GM21423 (cell line): ENCODE measurements around the gene P3H4.

Experiments
- ATAC-seq: cut with Tn5 transposase; IDR thresholded peaks from one replicate; pipeline ENCODE4 v1.9.1; 2021; ENCODE audit warnings: mild to moderate bottlenecking, moderate library complexity; ENCODE audit not compliant: unreplicated experiment

The P3H4 gene

GRCh38 chr17:41822216-41823140, 10.7 kb upstream of the P3H4 start:
- ATAC-seq = no peak

- ATAC-seq = no peak
Observed at GRCh38 chr17:41821776-41822175, 10.0 kb upstream of the P3H4 start.

- ATAC-seq = no peak
Observed at GRCh38 chr17:41818024-41818423, 6.3 kb upstream of the P3H4 start.

- ATAC-seq = no peak
Observed at GRCh38 chr17:41816637-41817320, 5.0 kb upstream of the P3H4 start.

GRCh38 chr17:41814195-41814594, 2.4 kb upstream of the P3H4 start:
- no peak for ATAC-seq

- no peak for ATAC-seq
Observed at GRCh38 chr17:41813699-41814124, 2.0 kb upstream of the P3H4 start.

GRCh38 chr17:41813152-41813680, 1.5 kb upstream of the P3H4 start:
- ATAC-seq = no peak

GRCh38 chr17:41812381-41813151, 817 bp upstream of the P3H4 start, which contains the start of gene FKBP10:
Gene FKBP10, plus strand, starts transcription at chr17:41813004. Its CDS starts 31 bp downstream, at chr17:41813035.
- ATAC-seq = no peak

- no peak for ATAC-seq
Observed at GRCh38 chr17:41810659-41811548, 845 bp downstream of the P3H4 start.

- ATAC-seq = no peak
Observed at GRCh38 chr17:41806685-41807445, 4.9 kb downstream of the P3H4 start.

GRCh38 chr17:41803049-41804020, 8.4 kb downstream of the P3H4 start:
- ATAC-seq = no peak

GRCh38 chr17:41801374-41802271, 10.1 kb downstream of the P3H4 start:
- ATAC-seq = no peak

GRCh38 chr17:41800601-41801373, 11.0 kb downstream of the P3H4 start:
- no peak for ATAC-seq

- ATAC-seq = no peak
Observed at GRCh38 chr17:41799366-41799765, 12.4 kb downstream of the P3H4 start.

- no peak for ATAC-seq
Observed at GRCh38 chr17:41797377-41797776, 14.4 kb downstream of the P3H4 start.
